HCT116 (cell line): Measurements from ENCODE around the gene VIT.

ENCODE experiments used
- ATF3 ChIP-seq: IDR thresholded peaks from 2 replicates; pipeline ENCODE4 v1.6.1; 2012
- CTCF ChIP-seq, 3 experiments: fragments of 200-600 bp in 1 of 3; sonication (generic) in 1 of 3; IDR thresholded peaks in 2 of 3; conservative IDR thresholded peaks in 1 of 3; 2 replicates each; pipeline ENCODE4 v1.5.1; 2012 to 2017; ENCODE audit warnings: low read depth in 2 of 3, low read length in 2 of 3, antibody characterized with exemption in 1 of 3, borderline replicate concordance in 1 of 3, control low read depth in 1 of 3, mild to moderate bottlenecking in 1 of 3, mixed read lengths in 1 of 3, mixed run types in 1 of 3, moderate library complexity in 1 of 3; ENCODE audit not compliant: insufficient read depth in 1 of 3
- EZH2 ChIP-seq: fragments of 200-600 bp; sonication (generic); IDR thresholded peaks from 2 replicates; pipeline ENCODE4 v1.6.1; 2017; ENCODE audit warnings: antibody characterized with exemption, mixed run types
- EZH2phosphoT487 ChIP-seq: fragments of 200-600 bp; IDR thresholded peaks from 2 replicates; pipeline ENCODE4 v1.6.1; 2018; ENCODE audit warnings: antibody characterized with exemption, borderline replicate concordance
- FOSL1 ChIP-seq: IDR thresholded peaks from 2 replicates; pipeline ENCODE4 v1.6.1; 2012; ENCODE audit warnings: low read depth
- MAX ChIP-seq: IDR thresholded peaks from 2 replicates; pipeline ENCODE4 v1.6.1; 2012
- POLR2A ChIP-seq: IDR thresholded peaks from 2 replicates; pipeline ENCODE4 v1.7.0; 2011; ENCODE audit warnings: borderline replicate concordance; ENCODE audit not compliant: insufficient read depth, insufficient read length; ENCODE audit errors: extremely low read depth
- POLR2AphosphoS5 ChIP-seq: IDR thresholded peaks from 2 replicates; pipeline ENCODE4 v1.6.1; 2011; ENCODE audit warnings: mild to moderate bottlenecking, low read depth, low read length, moderate library complexity
- RAD21 ChIP-seq: IDR thresholded peaks from 2 replicates; pipeline ENCODE4 v1.6.1; 2012; ENCODE audit warnings: low read depth, mild to moderate bottlenecking
- SP1 ChIP-seq: IDR thresholded peaks from 2 replicates; pipeline ENCODE4 v1.6.1; 2012; ENCODE audit warnings: low read depth
- SRF ChIP-seq: IDR thresholded peaks from 2 replicates; pipeline ENCODE4 v1.6.1; 2012; ENCODE audit warnings: low read depth
- ZBTB33 ChIP-seq: IDR thresholded peaks from 2 replicates; pipeline ENCODE4 v1.6.1; 2011; ENCODE audit warnings: mild to moderate bottlenecking, low read length, moderate library complexity; ENCODE audit not compliant: insufficient replicate concordance; ENCODE audit errors: extremely low read depth
- TF ChIP-seq, protein P1 (sequence below): IDR thresholded peaks from 2 replicates; pipeline ENCODE4 v1.6.1; 2012; ENCODE audit warnings: low read depth

DNA sequence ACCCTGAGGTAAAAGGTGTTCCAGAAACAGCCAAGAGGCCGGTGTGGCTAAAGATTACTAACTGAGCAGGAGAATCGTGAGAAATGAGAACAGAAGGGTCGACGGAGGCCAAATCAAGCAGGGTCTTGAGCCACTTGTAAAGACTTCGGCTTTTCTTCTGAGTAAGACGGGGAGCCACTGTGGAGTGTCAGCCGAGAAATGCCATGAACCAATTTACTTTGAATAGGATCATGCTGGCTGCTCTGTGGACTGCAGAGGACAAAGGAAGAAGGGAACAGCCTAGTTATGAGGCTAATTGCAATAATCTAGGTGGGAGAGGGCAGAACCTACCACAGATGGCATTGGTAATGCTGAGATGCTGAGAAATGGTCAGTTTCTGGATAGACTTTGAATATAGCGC lies 16.8 kb downstream of the VIT start:
- no peak for TF ChIP-seq CTCF (IDR thresholded peaks at IDR 0.05 in 2 of 3, conservative IDR thresholded peaks at IDR 0.05 in 1 of 3; ENCODE audit: borderline replicate concordance in 1 of 3, insufficient read depth in 1 of 3, low read depth in 2 of 3, low read length in 2 of 3)
- no peak for TF ChIP-seq RAD21
- no peak for TF ChIP-seq SRF
- no peak for TF ChIP-seq POLR2A
- TF ChIP-seq, protein P1, sequence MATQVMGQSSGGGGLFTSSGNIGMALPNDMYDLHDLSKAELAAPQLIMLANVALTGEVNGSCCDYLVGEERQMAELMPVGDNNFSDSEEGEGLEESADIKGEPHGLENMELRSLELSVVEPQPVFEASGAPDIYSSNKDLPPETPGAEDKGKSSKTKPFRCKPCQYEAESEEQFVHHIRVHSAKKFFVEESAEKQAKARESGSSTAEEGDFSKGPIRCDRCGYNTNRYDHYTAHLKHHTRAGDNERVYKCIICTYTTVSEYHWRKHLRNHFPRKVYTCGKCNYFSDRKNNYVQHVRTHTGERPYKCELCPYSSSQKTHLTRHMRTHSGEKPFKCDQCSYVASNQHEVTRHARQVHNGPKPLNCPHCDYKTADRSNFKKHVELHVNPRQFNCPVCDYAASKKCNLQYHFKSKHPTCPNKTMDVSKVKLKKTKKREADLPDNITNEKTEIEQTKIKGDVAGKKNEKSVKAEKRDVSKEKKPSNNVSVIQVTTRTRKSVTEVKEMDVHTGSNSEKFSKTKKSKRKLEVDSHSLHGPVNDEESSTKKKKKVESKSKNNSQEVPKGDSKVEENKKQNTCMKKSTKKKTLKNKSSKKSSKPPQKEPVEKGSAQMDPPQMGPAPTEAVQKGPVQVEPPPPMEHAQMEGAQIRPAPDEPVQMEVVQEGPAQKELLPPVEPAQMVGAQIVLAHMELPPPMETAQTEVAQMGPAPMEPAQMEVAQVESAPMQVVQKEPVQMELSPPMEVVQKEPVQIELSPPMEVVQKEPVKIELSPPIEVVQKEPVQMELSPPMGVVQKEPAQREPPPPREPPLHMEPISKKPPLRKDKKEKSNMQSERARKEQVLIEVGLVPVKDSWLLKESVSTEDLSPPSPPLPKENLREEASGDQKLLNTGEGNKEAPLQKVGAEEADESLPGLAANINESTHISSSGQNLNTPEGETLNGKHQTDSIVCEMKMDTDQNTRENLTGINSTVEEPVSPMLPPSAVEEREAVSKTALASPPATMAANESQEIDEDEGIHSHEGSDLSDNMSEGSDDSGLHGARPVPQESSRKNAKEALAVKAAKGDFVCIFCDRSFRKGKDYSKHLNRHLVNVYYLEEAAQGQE = no peak
- TF ChIP-seq FOSL1 = no peak
- TF ChIP-seq EZH2 = no peak
- no peak for TF ChIP-seq SP1
- TF ChIP-seq MAX = no peak
- no peak for TF ChIP-seq ZBTB33
- TF ChIP-seq POLR2AphosphoS5 = no peak
- no peak for TF ChIP-seq ATF3
- TF ChIP-seq EZH2phosphoT487 = no peak
